ENCODE results near the gene TRAPPC8. TPM values are rescaled to one million over a fixed set of nuclear protein-coding genes. Genes with fewer than 3 reads are reported as not detected.

TRAPPC8 gene
- total and polyA plus RNA-seq, 10 donors: 17.6 to 64.5 (median 50.8) TPM

DNA sequence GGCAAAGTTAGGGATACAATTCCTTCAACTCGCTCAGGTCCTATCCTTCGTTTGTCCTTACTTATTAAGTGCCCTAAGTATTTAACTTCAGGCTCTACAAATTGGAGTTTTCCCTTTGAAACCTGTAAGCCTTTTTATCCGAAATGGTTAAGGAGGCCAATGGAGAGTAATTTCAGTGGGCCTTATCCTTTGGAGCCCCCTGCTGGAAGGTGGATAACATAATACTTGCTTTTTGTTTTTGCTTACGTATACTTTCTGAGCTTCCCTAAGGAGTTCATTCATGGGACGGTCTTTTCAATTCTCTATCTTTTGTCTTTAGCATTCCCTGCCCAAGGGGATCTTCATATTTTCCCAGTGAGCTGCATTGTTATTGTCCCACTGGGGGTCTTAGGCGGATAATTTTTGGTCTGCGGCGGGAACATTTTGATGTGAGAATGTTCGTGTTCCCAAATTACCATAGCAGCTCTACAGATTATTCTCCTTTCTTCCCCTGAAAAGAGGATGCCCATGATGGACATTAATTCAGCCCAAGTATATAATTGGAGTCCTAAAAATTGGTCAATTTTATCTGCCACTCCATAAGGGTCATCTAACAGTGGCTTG lies 34.4 kb upstream of the TRAPPC8 start:
- no peak overlapping the region for H3K4me3 ChIP-seq
- H3K27me3 ChIP-seq (replicated peaks in 1 of 7): no peaks in the 10 kb centered on the region
- intact Hi-C loops (cut with DNase I; ENCODE audit: low total_unique reads): loop anchor here (10.0 kb wide), 2 partner anchors 233 to 423 kb away; no protein-coding TSS in a partner anchor
- H3K9me3 ChIP-seq: peaks cover 0 to 57% (median 47%) of the 10 kb centered on the region in 8 donors
- H3K36me3 ChIP-seq: no peaks in the 10 kb centered on the region
- WGBS, 5 donors: 74 to 85% (median 83%) methylated on average over 9 of the region's 9 CpGs
- no peaks in the 10 kb centered on the region for H3K4me1 ChIP-seq
- no peak for TF ChIP-seq POLR2A (IDR thresholded peaks at IDR 0.05)
- no peak for TF ChIP-seq POLR2AphosphoS5 (IDR thresholded peaks at IDR 0.05)
- TF ChIP-seq CTCF (IDR thresholded peaks at IDR 0.05 in 8 of 11, conservative IDR thresholded peaks at IDR 0.05 in 3 of 11): peak in 10 of 11 experiments; percentile 26 to 66 (median 56)
- no peak overlapping the region for H3K27ac ChIP-seq
- DNase-seq: no peak

DNA sequence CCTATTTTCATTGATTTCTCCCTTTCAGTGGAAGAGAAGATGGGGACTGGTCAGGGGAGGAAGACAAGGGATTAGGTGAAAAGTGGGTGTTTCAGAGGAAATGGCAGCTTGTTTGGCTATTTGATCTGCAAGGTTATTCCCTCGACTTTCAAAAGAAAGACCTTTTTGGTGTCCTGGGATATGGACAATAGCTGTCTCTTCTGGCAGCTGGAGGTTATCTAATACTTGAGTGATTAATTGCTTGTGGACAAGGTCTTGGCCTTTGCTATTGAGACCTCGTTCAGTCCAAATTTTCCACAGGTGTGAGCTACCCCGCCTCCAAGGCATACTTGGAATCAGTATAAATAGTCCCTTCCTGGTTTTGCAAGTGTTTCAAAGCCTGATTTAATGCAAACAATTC lies 33.3 kb upstream of the TRAPPC8 start:
- Histone ChIP-seq H3K27ac (no peak overlapping the region), H3K4me1 (no peaks in the 10 kb centered on the region), H3K27me3 (replicated peaks in 1 of 7) (no peaks in the 10 kb centered on the region), H3K36me3 (no peaks in the 10 kb centered on the region), H3K9me3 (peaks cover 0 to 66% (median 51%) of the 10 kb centered on the region in 8 donors), H3K4me3 (no peak overlapping the region)
- no peak for TF ChIP-seq CTCF (IDR thresholded peaks at IDR 0.05 in 8 of 11, conservative IDR thresholded peaks at IDR 0.05 in 3 of 11)
- TF ChIP-seq POLR2A (IDR thresholded peaks at IDR 0.05): no peak
- no peak for TF ChIP-seq POLR2AphosphoS5 (IDR thresholded peaks at IDR 0.05)
- intact Hi-C loops (cut with DNase I; ENCODE audit: low total_unique reads): loop anchor here (10.0 kb wide), 2 partner anchors 231 to 421 kb away; no protein-coding TSS in a partner anchor
- 63 to 80% (median 77%) methylated on average over 3 of the region's 3 CpGs for WGBS, 5 donors
- DNase-seq: no peak

DNA sequence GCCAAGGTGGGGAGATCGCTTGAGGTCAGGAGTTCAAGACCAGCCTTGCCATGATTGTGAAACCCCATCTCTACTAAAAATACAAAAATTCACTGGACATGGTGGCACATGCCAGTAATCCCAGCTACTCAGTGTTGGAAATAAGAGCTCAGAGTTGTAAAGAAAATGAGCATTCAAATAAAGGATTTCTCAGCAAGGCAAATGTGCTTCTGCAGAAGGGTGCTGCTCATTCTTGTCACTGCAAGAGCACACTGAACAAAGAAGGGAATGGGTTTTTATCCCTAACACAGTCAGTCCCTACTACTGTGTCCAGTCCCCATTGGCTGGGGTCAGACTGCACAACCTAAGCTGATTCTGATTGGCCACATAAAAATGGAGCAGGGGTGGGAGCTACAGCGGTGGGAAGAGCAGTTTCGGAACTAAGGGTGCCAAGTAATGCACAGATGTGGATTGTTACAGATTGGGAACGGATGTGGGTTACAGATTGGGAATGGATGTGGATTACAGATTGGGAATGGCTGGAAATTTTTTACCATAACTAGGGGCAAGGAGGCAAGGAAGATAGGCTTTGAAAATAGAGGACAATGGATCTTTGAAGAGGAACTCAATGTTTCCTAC lies 31.1 kb upstream of the TRAPPC8 start:
- no peaks in the 10 kb centered on the region for H3K27me3 ChIP-seq (replicated peaks in 1 of 7)
- whole genome bisulfite sequencing, 5 donors: 83 to 96% (median 94%) methylated on average over 4 of the region's 4 CpGs
- H3K36me3 ChIP-seq: no peaks in the 10 kb centered on the region
- H3K4me1 ChIP-seq: no peaks in the 10 kb centered on the region
- TF ChIP-seq CTCF (IDR thresholded peaks at IDR 0.05 in 8 of 11, conservative IDR thresholded peaks at IDR 0.05 in 3 of 11) (no peak), POLR2AphosphoS5 (IDR thresholded peaks at IDR 0.05) (no peak), POLR2A (IDR thresholded peaks at IDR 0.05) (no peak)
- DNase-seq: no peak
- intact Hi-C loops (cut with DNase I; ENCODE audit: low total_unique reads): loop anchor here (10.0 kb wide), 2 partner anchors 229 to 419 kb away; no protein-coding TSS in a partner anchor
- H3K27ac ChIP-seq: no peak overlapping the region
- no peak overlapping the region for H3K4me3 ChIP-seq
- H3K9me3 ChIP-seq: peaks cover 0 to 61% (median 48%) of the 10 kb centered on the region in 8 donors

GRCh38 chr18:31970617-31971016 lies 27.7 kb upstream of the TRAPPC8 start:
- DNase-seq: no peak
- WGBS, 5 donors: 62 to 78% (median 75%) methylated on average over 3 of the region's 3 CpGs
- Histone ChIP-seq H3K4me3 (no peak overlapping the region), H3K4me1 (no peaks in the 10 kb centered on the region), H3K27ac (no peak overlapping the region), H3K27me3 (replicated peaks in 1 of 7) (no peaks in the 10 kb centered on the region), H3K9me3 (peaks cover 0 to 41% (median 33%) of the 10 kb centered on the region in 8 donors), H3K36me3 (no peaks in the 10 kb centered on the region)
- no peak for TF ChIP-seq POLR2AphosphoS5 (IDR thresholded peaks at IDR 0.05)
- no peak for TF ChIP-seq CTCF (IDR thresholded peaks at IDR 0.05 in 8 of 11, conservative IDR thresholded peaks at IDR 0.05 in 3 of 11)
- TF ChIP-seq POLR2A (IDR thresholded peaks at IDR 0.05): no peak
- intact Hi-C loops (cut with DNase I; ENCODE audit: low total_unique reads): loop anchor here (10.0 kb wide), 2 partner anchors 226 to 416 kb away; no protein-coding TSS in a partner anchor
